HG02588 (cell line): ENCODE results near the gene APOBEC3C.
"Not testable (repeated sequence)": the region's sequence is repeated elsewhere in the genome, so short reads cannot be mapped to it uniquely, and the experiment has no call there.

Experiments
- ATAC-seq: cut with Tn5 transposase; IDR thresholded peaks from one replicate; pipeline ENCODE4 v1.9.1; 2021; ENCODE audit warnings: mild to moderate bottlenecking, moderate library complexity; ENCODE audit not compliant: unreplicated experiment

Gene APOBEC3C

DNA sequence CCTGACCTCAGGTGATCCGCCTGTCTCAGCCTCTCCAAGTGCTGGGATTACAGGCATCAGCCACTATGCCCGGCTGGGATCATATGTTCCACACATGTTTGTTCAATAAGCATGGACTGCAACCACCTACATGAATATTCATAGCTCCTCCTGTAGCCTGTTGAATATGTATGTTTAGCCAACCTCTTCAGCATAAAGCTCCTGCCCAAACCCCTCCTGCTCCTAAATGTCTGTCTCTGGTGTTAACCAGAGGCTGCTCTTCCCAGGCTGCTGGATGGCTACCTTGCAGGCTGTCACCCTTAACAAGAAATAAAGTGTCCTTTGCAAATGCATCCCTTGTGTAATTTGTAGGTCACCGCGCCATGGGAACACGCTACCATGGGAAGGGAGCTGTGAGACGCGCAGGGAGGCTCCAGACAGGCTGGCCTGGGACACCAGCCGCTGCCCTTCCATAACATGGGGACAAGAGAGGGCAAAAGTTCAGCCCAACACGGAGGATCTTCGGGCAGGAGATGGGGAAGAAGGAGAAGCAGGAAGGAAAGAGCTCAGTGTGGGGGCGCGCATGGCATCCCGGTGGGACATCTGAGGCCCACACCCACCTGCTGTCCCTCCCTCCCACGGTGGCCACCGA, 6.1 kb downstream of the APOBEC3C start:
- not testable (repeated sequence) for ATAC-seq

DNA sequence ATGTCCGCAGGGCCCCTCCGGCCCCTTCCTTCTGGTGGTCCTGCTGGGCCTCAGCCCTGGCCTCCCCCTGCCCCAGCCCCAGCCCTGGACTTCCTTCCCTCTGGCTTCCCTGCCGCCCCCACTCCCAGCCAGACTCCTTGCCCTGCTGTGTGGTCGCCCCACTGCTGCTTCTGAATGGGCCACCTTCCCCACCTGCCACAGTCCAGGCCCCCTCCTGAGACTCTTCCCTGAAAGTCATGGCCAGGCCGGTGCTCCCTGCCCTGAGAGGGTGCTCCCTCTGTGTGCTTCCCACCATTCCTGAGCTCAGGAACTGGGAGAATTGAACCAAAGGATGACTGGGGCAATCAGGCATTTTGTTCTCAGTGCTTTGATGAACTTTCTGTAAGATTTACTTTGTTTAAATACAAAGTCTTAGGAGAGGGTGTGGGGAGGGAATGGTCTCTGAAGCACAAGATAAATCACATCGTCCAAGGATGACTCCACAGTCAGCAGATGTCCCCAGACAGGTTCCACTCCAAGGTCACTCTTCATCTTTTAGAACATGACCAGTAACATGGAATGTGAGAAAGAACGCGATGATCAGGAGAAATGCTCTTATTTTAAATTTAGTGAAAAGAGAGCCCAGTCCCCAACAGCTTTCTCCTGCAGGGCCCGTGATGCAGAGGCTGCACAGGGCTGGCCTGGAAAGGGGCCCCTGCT, 7.6 kb downstream of the APOBEC3C start:
- ATAC-seq: no peak

- ATAC-seq: no peak
Measured at GRCh38 chr22:39024519-39025308, 10.7 kb downstream of the APOBEC3C start.

DNA sequence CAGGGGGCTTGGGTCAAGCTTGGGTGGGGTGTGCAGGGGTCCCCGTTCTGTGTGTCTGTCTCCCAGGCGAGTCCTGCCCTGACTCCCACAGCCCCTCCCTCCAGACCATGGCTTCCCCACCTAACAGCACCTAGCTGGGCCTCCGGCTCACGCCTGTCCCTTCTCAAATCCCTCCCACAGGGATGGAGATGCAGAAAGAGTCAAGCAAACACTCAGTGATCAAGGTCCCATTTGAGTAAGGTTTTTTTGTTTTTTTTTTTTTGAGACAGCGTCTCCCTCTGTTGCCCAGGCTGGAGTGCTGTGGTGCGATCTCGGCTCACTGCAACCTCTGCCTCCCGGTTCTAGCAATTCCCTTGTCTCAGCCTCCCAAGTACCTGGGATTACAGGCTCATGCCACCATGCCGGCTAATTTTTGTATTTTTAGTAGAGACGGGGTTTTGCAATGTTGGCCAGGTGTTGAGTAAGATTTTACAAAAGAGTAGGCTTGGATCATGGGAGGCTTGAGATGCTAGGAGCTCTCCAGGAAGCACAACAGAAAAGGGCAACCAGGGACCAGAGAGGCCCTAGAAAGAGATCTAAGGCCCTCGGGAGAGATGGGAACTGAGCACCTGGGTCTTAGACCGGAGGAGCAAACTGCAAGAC, 12.6 kb downstream of the APOBEC3C start:
- ATAC-seq: no peak

GRCh38 chr22:39027717-39028116, 13.7 kb downstream of the APOBEC3C start:
- ATAC-seq: no peak

DNA sequence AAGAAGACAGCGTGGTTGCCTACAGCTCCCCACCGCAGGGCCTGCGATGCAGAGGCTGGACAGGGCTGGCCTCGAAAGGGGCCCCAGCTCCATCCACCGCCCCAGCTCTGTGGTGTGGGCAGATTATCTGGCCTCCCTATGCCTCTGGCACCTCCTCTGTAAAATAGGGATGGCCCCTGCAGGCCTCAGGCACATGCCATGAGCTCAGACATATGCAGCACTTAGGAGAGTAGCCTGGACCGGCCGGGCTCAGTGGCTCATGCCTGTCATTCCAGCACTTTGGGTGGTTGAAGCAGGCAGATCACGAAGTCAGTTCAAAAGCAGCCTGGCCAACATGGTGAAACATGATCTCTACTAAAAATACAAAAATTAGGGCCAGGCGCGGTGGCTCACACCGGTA, 14.2 kb downstream of the APOBEC3C start:
- ATAC-seq: no peak

DNA sequence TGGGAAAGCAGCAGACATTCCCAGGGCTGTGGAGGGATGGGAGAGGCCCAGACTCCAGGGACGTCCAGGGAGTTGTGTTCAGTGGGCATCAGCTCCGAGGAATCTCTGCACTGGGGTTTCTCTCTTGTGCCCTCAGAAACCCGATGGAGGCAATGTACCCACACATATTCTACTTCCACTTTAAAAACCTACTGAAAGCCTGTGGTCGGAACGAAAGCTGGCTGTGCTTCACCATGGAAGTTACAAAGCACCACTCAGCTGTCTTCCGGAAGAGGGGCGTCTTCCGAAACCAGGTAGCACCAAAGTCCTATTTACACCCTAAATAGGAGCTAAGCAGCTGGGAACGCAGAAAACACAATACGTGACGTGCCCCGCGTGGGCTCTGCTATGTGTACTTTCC, 15.2 kb downstream of the APOBEC3C start:
- no peak for ATAC-seq

- no peak for ATAC-seq
Measured at GRCh38 chr22:39030705-39031104, 16.6 kb downstream of the APOBEC3C start.

- not testable (repeated sequence) for ATAC-seq
Measured at GRCh38 chr22:39031434-39032295, 17.6 kb downstream of the APOBEC3C start.

GRCh38 chr22:39037071-39037470, 23.0 kb downstream of the APOBEC3C start:
- not testable (repeated sequence) for ATAC-seq

GRCh38 chr22:39039306-39040126, 25.5 kb downstream of the APOBEC3C start:
- no peak for ATAC-seq

- not testable (repeated sequence) for ATAC-seq
Measured at GRCh38 chr22:39040155-39040537, 26.1 kb downstream of the APOBEC3C start.

- peak; percentile 93 for ATAC-seq
Measured at GRCh38 chr22:39040538-39041296, 26.7 kb downstream of the APOBEC3C start, which contains the start of gene APOBEC3F. Gene APOBEC3F (plus strand): TSS chr22:39040864. CDS start chr22:39040961, 97 bp downstream.

DNA sequence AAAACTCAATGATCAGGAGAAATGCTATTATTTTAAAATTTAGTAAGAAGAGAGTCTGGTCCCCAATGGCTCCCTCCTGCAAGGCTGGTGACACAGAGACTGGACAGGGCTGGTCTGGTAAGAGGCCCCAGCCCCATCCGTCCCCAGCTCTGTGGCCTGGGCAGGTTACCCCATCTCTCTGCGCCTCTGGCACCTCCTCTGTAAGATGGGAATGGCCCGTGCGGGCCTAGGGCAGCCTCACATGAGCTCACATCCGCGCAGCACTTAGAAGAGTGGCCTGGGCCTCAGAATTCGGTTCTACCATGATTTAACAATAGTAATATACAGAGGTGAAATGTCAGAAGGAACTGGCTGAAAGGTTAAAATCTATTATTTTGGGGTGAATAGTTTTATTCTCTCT, 27.9 kb downstream of the APOBEC3C start:
- ATAC-seq: no peak

DNA sequence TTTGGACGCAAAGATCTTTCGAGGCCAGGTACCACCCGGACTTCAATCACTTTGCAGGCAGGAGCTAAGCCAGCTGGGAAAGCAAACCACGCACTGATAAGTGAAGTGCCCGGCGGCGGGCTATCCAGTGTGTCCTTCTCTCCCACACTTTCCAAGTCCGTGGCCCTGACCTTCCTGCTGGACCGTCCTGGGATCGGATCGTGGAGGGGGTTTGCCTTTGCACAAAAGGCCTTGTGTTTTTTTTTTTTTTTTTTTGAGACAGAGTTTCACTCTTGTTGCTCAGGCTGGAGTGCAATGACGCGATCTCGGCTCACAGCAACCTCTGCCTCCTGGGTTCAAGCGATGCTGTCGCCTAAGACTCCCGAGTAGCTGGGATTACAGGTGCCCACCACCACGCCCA, 29.0 kb downstream of the APOBEC3C start:
- ATAC-seq: not testable (repeated sequence)

DNA sequence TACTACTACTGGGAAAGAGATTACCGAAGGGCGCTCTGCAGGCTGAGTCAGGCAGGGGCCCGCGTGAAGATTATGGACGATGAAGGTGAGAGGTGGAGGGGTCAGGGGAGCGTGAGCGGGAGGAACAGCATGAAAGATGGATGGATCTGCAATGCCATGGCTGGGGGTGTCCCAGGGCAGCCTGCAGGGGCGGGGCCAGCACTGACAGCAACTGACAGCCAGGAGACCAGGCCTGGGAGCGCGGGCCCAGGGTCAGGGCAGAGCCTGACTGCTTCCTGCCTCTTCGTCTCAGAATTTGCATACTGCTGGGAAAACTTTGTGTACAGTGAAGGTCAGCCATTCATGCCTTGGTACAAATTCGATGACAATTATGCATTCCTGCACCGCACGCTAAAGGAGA, 31.1 kb downstream of the APOBEC3C start:
- ATAC-seq: not testable (repeated sequence)

GRCh38 chr22:39049486-39049885, 35.4 kb downstream of the APOBEC3C start:
- not testable (repeated sequence) for ATAC-seq

DNA sequence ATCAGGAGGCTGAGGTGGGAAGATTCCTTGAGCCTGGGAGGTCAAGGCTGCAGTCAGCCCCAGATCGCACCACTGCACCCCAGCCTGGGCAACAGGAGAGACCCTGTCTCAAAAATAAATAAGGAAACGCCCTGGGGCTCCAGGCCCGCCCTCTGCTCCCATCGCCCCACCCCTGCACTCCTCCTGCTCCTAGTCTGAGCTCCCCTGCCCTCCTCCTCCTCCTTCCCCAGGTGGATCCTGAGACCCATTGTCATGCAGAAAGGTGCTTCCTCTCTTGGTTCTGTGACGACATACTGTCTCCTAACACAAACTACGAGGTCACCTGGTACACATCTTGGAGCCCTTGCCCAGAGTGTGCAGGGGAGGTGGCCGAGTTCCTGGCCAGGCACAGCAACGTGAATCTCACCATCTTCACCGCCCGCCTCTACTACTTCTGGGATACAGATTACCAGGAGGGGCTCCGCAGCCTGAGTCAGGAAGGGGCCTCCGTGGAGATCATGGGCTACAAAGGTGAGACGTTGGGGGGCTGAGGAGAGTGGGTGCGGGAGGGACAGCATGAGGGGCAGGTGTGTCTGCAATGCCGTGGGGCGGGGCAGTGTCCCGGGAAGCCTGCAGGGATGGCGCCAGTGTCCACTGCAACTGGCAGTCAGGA, 37.9 kb downstream of the APOBEC3C start:
- ATAC-seq: not testable (repeated sequence)
